Measurements from ENCODE around the gene DLGAP4. TPM values are rescaled to one million over a fixed set of nuclear protein-coding genes. Genes with fewer than 3 reads are reported as not detected.

DLGAP4 gene
- total and polyA plus RNA-seq, 8 donors: 15.1 to 92.2 (median 33.5) TPM

DNA sequence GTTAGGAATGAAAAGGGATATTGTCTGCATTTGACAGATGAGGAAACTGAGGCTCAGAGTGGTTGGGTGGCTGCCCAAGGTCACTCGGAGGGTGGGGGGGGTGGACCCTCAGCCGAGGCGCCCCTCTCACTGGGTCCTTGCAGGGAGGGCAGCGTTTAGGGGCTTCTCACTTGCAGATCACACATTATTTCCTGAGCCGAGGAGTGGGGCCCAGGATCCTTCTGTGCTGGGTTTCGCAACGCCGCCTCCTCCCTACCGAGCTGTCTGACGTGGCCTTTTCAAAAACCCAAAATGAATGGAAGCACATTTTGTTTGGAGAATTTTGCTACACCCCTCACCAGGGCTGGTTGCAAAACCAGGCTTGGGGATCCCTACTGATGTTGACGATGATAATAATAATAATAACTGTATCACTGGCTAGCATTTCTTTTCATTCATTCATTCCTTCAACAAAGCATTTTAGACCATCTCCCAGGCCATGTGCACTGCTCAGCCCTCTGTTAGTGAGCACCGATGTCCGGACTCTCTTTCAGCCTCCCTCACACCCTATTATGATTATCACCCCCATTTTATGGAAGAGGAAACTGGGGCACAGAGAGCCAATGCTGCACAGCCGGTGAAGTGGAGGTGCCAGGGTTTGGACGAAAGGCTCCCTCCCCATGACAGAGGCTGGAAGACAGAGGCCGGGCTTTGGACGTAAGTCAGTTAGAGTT, 5.2 kb downstream of the DLGAP4 start:
- peaks cover 24 to 87% (median 56%) of the 10 kb centered on the region in 3 donors for H3K27me3 ChIP-seq
- 56 to 65% (median 61%) methylated on average over 17 of the region's 17 CpGs for WGBS, 5 donors
- H3K4me3 ChIP-seq: no peak overlapping the region
- H3K27ac ChIP-seq: no peak overlapping the region
- no peaks in the 10 kb centered on the region for H3K9me3 ChIP-seq
- H3K4me1 ChIP-seq: peaks cover 9 to 12% (median 11%) of the 10 kb centered on the region in 4 donors
- no peak for TF ChIP-seq POLR2AphosphoS5 (IDR thresholded peaks at IDR 0.05)
- TF ChIP-seq EP300 (IDR thresholded peaks at IDR 0.05): no peak
- no peak for TF ChIP-seq POLR2A (IDR thresholded peaks at IDR 0.05)
- TF ChIP-seq, protein P1, sequence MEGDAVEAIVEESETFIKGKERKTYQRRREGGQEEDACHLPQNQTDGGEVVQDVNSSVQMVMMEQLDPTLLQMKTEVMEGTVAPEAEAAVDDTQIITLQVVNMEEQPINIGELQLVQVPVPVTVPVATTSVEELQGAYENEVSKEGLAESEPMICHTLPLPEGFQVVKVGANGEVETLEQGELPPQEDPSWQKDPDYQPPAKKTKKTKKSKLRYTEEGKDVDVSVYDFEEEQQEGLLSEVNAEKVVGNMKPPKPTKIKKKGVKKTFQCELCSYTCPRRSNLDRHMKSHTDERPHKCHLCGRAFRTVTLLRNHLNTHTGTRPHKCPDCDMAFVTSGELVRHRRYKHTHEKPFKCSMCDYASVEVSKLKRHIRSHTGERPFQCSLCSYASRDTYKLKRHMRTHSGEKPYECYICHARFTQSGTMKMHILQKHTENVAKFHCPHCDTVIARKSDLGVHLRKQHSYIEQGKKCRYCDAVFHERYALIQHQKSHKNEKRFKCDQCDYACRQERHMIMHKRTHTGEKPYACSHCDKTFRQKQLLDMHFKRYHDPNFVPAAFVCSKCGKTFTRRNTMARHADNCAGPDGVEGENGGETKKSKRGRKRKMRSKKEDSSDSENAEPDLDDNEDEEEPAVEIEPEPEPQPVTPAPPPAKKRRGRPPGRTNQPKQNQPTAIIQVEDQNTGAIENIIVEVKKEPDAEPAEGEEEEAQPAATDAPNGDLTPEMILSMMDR (IDR thresholded peaks at IDR 0.05): no peak
- intact Hi-C loops (cut with DNase I; ENCODE audit: low total_unique reads): no loop called here
- H3K36me3 ChIP-seq: no peaks in the 10 kb centered on the region
- no peak for DNase-seq

DNA sequence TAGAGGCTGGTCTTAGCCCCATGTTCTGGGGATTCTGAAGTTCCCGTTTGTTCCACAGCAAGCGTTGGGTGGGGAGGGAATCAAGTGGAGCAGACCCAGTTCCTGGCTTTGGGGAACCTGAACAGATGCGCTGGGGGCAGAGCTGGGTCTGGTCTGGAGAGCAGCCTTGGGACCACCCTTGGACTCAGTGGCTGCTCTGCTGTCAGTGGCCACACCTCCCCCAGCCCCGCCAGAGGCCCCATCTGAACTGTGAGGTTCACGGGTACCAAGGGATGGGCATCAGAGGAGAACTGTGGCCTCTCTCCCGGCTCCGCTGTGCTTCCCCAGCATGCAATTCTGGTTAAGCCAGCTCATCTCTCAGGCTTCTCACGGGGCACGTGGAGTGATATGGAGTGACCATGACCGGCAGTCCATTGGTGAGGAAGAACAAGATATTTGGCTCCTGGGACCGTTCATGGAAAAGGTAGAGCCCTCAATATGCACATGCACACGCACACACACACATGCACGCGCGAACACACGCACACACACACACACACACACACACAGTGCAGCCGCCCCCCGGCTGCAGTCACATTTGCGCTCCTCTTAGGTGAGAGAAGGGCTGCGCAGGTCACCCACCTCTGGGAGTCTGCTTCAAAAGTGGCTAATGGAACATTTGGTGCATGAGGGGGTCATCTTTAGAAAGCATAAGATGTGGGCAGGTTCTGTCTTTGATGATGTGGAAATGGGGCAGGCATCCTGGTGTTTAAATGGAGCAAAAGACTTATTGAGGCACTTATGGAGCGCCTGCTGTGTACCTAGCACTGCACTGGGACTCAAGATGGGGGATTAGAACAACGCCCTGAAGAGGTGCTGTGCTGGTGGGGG, 6.0 kb downstream of the DLGAP4 start:
- 69 to 78% (median 74%) methylated on average over 21 to 22 of the region's 22 CpGs for WGBS, 5 donors
- TF ChIP-seq POLR2A (IDR thresholded peaks at IDR 0.05) (no peak), POLR2AphosphoS5 (IDR thresholded peaks at IDR 0.05) (no peak), EP300 (IDR thresholded peaks at IDR 0.05) (no peak)
- TF ChIP-seq, protein P1 (IDR thresholded peaks at IDR 0.05): no peak
- Histone ChIP-seq H3K27ac (no peak overlapping the region), H3K4me1 (peaks cover 1 to 4% (median 4%) of the 10 kb centered on the region in 4 donors), H3K9me3 (no peaks in the 10 kb centered on the region), H3K27me3 (peaks cover 18 to 81% (median 48%) of the 10 kb centered on the region in 3 donors), H3K4me3 (no peak overlapping the region), H3K36me3 (no peaks in the 10 kb centered on the region)
- DNase-seq: no peak
- intact Hi-C loops (cut with DNase I; ENCODE audit: low total_unique reads): no loop called here

DNA sequence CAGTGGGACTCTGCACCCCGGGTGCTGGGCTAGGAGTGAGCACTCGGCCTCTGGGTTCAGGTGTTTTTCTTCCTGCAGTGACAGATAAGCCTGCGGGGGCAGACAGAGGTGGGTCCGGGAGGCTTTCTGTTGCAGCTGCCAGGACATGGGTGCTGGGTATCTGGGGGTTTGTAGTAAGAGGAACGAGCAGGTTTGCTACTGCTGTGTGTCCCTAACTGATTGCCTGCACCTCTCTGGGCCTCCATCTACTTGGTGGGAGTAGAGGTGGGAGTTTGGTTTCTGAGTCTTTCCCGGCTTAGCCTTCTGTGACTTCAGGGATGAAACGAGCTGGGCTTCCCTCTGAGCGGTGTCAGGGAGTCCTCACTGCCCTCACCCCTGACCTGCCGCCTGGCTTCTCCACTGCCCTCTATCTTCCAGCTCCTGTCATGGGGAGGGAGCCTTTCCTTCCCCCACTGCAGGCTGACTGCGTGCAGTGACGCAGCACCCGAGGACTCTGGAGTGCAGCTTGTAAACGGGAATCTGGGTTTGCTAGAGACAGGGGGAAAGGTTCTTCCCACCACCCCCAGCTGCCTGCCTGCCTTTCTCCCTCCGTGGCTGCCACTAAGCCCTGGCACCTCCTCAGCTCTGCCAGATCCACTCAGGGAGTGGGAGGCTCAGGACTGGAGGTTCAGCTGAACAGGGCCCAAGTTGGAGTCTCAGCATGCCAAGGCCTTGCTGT, 6.7 kb downstream of the DLGAP4 start:
- TF ChIP-seq POLR2A (IDR thresholded peaks at IDR 0.05): no peak
- TF ChIP-seq POLR2AphosphoS5 (IDR thresholded peaks at IDR 0.05): no peak
- TF ChIP-seq, protein P1 (IDR thresholded peaks at IDR 0.05): no peak
- TF ChIP-seq EP300 (IDR thresholded peaks at IDR 0.05): no peak
- H3K4me3 ChIP-seq: no peak overlapping the region
- H3K4me1 ChIP-seq: no peaks in the 10 kb centered on the region
- H3K36me3 ChIP-seq: no peaks in the 10 kb centered on the region
- no peaks in the 10 kb centered on the region for H3K9me3 ChIP-seq
- intact Hi-C loops (cut with DNase I; ENCODE audit: low total_unique reads): no loop called here
- H3K27ac ChIP-seq: no peak overlapping the region
- H3K27me3 ChIP-seq: peaks cover 13 to 73% (median 40%) of the 10 kb centered on the region in 3 donors
- 20 to 37% (median 37%) methylated on average over 13 to 14 of the region's 14 CpGs for whole genome bisulfite sequencing, 5 donors
- DNase-seq: no peak

DNA sequence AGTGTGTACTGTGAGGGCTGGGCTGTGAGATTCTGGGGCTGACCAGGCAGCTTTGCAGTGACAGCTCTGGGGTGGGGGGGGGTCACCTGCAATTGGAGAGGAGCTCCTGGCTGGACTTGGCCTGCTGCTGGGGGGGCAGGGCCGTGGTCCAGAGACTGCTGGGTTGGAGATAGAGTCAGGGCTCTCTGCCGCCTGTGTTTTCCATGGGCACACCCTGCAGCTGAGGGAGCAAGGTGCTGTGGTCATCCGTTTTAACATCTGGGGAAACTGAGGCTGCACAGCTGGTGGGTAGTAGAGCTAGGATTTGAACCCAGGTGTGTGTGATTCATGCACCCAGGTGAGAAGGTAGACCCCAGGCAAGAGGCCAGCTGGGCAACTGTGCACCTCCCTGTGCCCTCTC, 7.3 kb downstream of the DLGAP4 start:
- peaks cover 10 to 69% (median 34%) of the 10 kb centered on the region in 3 donors for H3K27me3 ChIP-seq
- no peak for DNase-seq
- H3K4me1 ChIP-seq: no peaks in the 10 kb centered on the region
- 52 to 76% (median 69%) methylated on average over 2 to 3 of the region's 3 CpGs for WGBS, 5 donors
- H3K9me3 ChIP-seq: no peaks in the 10 kb centered on the region
- no peaks in the 10 kb centered on the region for H3K36me3 ChIP-seq
- TF ChIP-seq POLR2AphosphoS5 (IDR thresholded peaks at IDR 0.05): no peak
- TF ChIP-seq POLR2A (IDR thresholded peaks at IDR 0.05): no peak
- TF ChIP-seq, protein P1 (IDR thresholded peaks at IDR 0.05): no peak
- no peak for TF ChIP-seq EP300 (IDR thresholded peaks at IDR 0.05)
- H3K27ac ChIP-seq: no peak overlapping the region
- intact Hi-C loops (cut with DNase I; ENCODE audit: low total_unique reads): no loop called here
- no peak overlapping the region for H3K4me3 ChIP-seq

Measured in stomach (tissue), 9 donors.